ENCODE results near the gene DNAJB13.

Gene DNAJB13

GRCh38 chr11:74010306-74011300, 59.8 kb downstream of the DNAJB13 start:
- H3K27me3 ChIP-seq (ENCODE audit: insufficient read depth, low read depth, severe bottlenecking): no peaks in the 10 kb centered on the region
- DNase-seq: peak; percentile 57

GRCh38 chr11:74011360-74012073, 60.7 kb downstream of the DNAJB13 start:
- Histone ChIP-seq H3K27ac (peak overlapping the region; percentile 55), H3K4me3 (ENCODE audit: low read depth, low read length) (no peak overlapping the region), H3K9me3 (ENCODE audit: severe bottlenecking) (no peaks in the 10 kb centered on the region), H3K27me3 (ENCODE audit: insufficient read depth, low read depth, severe bottlenecking) (no peaks in the 10 kb centered on the region), H3K36me3 (peaks cover 26% of the 10 kb centered on the region)
- no peak for TF ChIP-seq CTCF (IDR thresholded peaks at IDR 0.05; ENCODE audit: low read depth, low read length)
- no peak for DNase-seq

More at GRCh38 chr11:74010306-74011300, 59.8 kb downstream of the DNAJB13 start:
- H3K9me3 ChIP-seq (ENCODE audit: severe bottlenecking): no peaks in the 10 kb centered on the region
- no peak overlapping the region for H3K4me3 ChIP-seq (ENCODE audit: low read depth, low read length)
- no peak for TF ChIP-seq CTCF (IDR thresholded peaks at IDR 0.05; ENCODE audit: low read depth, low read length)
- peak overlapping the region; percentile 55 for H3K27ac ChIP-seq
- H3K36me3 ChIP-seq: peaks cover 20% of the 10 kb centered on the region

GRCh38 chr11:74012074-74012809, 61.4 kb downstream of the DNAJB13 start:
- Histone ChIP-seq H3K9me3 (ENCODE audit: severe bottlenecking) (no peaks in the 10 kb centered on the region), H3K27ac (no peak overlapping the region), H3K27me3 (ENCODE audit: insufficient read depth, low read depth, severe bottlenecking) (no peaks in the 10 kb centered on the region), H3K36me3 (peaks cover 32% of the 10 kb centered on the region), H3K4me3 (ENCODE audit: low read depth, low read length) (no peak overlapping the region)
- TF ChIP-seq CTCF (IDR thresholded peaks at IDR 0.05; ENCODE audit: low read depth, low read length): no peak
- no peak for DNase-seq

GRCh38 chr11:74013141-74013540, 62.3 kb downstream of the DNAJB13 start:
- Histone ChIP-seq H3K9me3 (ENCODE audit: severe bottlenecking) (no peaks in the 10 kb centered on the region), H3K27me3 (ENCODE audit: insufficient read depth, low read depth, severe bottlenecking) (no peaks in the 10 kb centered on the region), H3K36me3 (peaks cover 40% of the 10 kb centered on the region), H3K4me3 (ENCODE audit: low read depth, low read length) (no peak overlapping the region), H3K27ac (no peak overlapping the region)
- DNase-seq: no peak
- TF ChIP-seq CTCF (IDR thresholded peaks at IDR 0.05; ENCODE audit: low read depth, low read length): no peak

- H3K4me3 ChIP-seq (ENCODE audit: low read depth, low read length): no peak overlapping the region
- DNase-seq: no peak
- H3K27ac ChIP-seq: no peak overlapping the region
- no peaks in the 10 kb centered on the region for H3K9me3 ChIP-seq (ENCODE audit: severe bottlenecking)
- no peaks in the 10 kb centered on the region for H3K27me3 ChIP-seq (ENCODE audit: insufficient read depth, low read depth, severe bottlenecking)
- H3K36me3 ChIP-seq: peaks cover 44% of the 10 kb centered on the region
- TF ChIP-seq CTCF (IDR thresholded peaks at IDR 0.05; ENCODE audit: low read depth, low read length): no peak
Observed at GRCh38 chr11:74014880-74015279, 64.1 kb downstream of the DNAJB13 start.
